SW480 (cell line): ENCODE measurements around the gene SNRPD3.
"Not testable (repeated sequence)": the region's sequence is repeated elsewhere in the genome, so short reads cannot be mapped to it uniquely, and the experiment has no call there.

Experiments used
- DNase-seq: peaks from one replicate; pipeline ENCODE4 v3.0.0-alpha.2; 2016; ENCODE audit warnings: low spot score

SNRPD3 gene

GRCh38 chr22:24609888-24610287 lies 54.1 kb downstream of the SNRPD3 start:
- DNase-seq: not testable (repeated sequence)

DNA sequence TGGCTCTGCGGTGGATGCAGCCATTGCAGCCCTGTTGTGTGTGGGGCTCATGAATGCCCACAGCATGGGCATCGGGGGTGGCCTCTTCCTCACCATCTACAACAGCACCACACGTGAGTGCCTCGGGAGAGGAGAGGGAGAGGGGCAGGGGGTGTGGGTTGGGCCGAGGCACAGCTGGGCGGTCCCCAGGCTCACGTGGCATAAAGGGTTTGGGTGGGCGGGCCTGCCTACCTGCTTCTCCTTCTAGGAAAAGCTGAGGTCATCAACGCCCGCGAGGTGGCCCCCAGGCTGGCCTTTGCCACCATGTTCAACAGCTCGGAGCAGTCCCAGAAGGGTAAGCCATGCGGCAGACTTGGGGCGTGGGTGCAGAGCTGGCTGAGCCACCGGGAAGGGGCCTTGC lies 59.0 kb downstream of the SNRPD3 start:
- DNase-seq: not testable (repeated sequence)

GRCh38 chr22:24621244-24621643 lies 65.4 kb downstream of the SNRPD3 start:
- not testable (repeated sequence) for DNase-seq

- not testable (repeated sequence) for DNase-seq
These were observed 66.8 kb downstream of the SNRPD3 start for GRCh38 chr22:24622596-24622995.
